Measurements from ENCODE around the gene EDIL3.

Gene EDIL3

GRCh38 chr5:84197538-84197937 lies 187.1 kb downstream of the EDIL3 start:
- Histone ChIP-seq H3K27me3 (ENCODE audit: low read depth, low read length) (no peaks in the 10 kb centered on the region), H3K36me3 (replicated peaks; ENCODE audit: low read depth, low read length) (no peaks in the 10 kb centered on the region), H3K4me2 (ENCODE audit: low read length) (no peak overlapping the region), H3K79me2 (ENCODE audit: low read length) (no peaks in the 10 kb centered on the region), H3K9ac (ENCODE audit: low read length) (no peak overlapping the region), H3K4me1 (ENCODE audit: low read length) (0 out of 2 replicates have a peak, but pooled peaks cover 4% of the 10 kb centered on the region), H3K9me3 (ENCODE audit: insufficient read depth, low read length) (no peaks in the 10 kb centered on the region), H4K20me1 (ENCODE audit: insufficient read depth, low read length) (no peaks in the 10 kb centered on the region), H3K27ac (ENCODE audit: low read length) (no peak overlapping the region), H2AFZ (ENCODE audit: low read depth, low read length) (no peak overlapping the region), H3K4me3 (ENCODE audit: low read length) (no peak overlapping the region)
- no peak for TF ChIP-seq CTCF (IDR thresholded peaks at IDR 0.05; ENCODE audit: low read depth, low read length)
- no peak for TF ChIP-seq EZH2phosphoT487 (IDR thresholded peaks at IDR 0.05; ENCODE audit: low read depth)

GRCh38 chr5:84191281-84191680 lies 193.4 kb downstream of the EDIL3 start:
- H3K27ac ChIP-seq (ENCODE audit: low read length), result no peak overlapping the region
- H3K36me3 ChIP-seq (replicated peaks; ENCODE audit: low read depth, low read length), result no peaks in the 10 kb centered on the region
- no peak for TF ChIP-seq CTCF (IDR thresholded peaks at IDR 0.05; ENCODE audit: low read depth, low read length)
- no peak for TF ChIP-seq EZH2phosphoT487 (IDR thresholded peaks at IDR 0.05; ENCODE audit: low read depth)
- no peaks in the 10 kb centered on the region for H3K79me2 ChIP-seq (ENCODE audit: low read length)
- no peak overlapping the region for H3K4me2 ChIP-seq (ENCODE audit: low read length)
- no peaks in the 10 kb centered on the region for H3K9me3 ChIP-seq (ENCODE audit: insufficient read depth, low read length)
- no peaks in the 10 kb centered on the region for H3K4me1 ChIP-seq (ENCODE audit: low read length)
- no peak overlapping the region for H2AFZ ChIP-seq (ENCODE audit: low read depth, low read length)
- H3K4me3 ChIP-seq (ENCODE audit: low read length), result no peak overlapping the region
- no peaks in the 10 kb centered on the region for H3K27me3 ChIP-seq (ENCODE audit: low read depth, low read length)
- no peak overlapping the region for H3K9ac ChIP-seq (ENCODE audit: low read length)
- no peaks in the 10 kb centered on the region for H4K20me1 ChIP-seq (ENCODE audit: insufficient read depth, low read length)

GRCh38 chr5:84184857-84185256 lies 199.8 kb downstream of the EDIL3 start:
- Histone ChIP-seq H4K20me1 (ENCODE audit: insufficient read depth, low read length) (no peaks in the 10 kb centered on the region), H3K27ac (ENCODE audit: low read length) (no peak overlapping the region), H3K4me1 (ENCODE audit: low read length) (no peaks in the 10 kb centered on the region), H3K27me3 (ENCODE audit: low read depth, low read length) (no peaks in the 10 kb centered on the region), H3K36me3 (replicated peaks; ENCODE audit: low read depth, low read length) (no peaks in the 10 kb centered on the region), H2AFZ (ENCODE audit: low read depth, low read length) (no peak overlapping the region), H3K4me3 (ENCODE audit: low read length) (no peak overlapping the region), H3K4me2 (ENCODE audit: low read length) (no peak overlapping the region), H3K9ac (ENCODE audit: low read length) (no peak overlapping the region), H3K79me2 (ENCODE audit: low read length) (no peaks in the 10 kb centered on the region), H3K9me3 (ENCODE audit: insufficient read depth, low read length) (no peaks in the 10 kb centered on the region)
- TF ChIP-seq EZH2phosphoT487 (IDR thresholded peaks at IDR 0.05; ENCODE audit: low read depth) (no peak), CTCF (IDR thresholded peaks at IDR 0.05; ENCODE audit: low read depth, low read length) (no peak)

GRCh38 chr5:84181093-84181492 lies 203.6 kb downstream of the EDIL3 start:
- no peaks in the 10 kb centered on the region for H3K36me3 ChIP-seq (replicated peaks; ENCODE audit: low read depth, low read length)
- no peak for TF ChIP-seq EZH2phosphoT487 (IDR thresholded peaks at IDR 0.05; ENCODE audit: low read depth)
- no peak for TF ChIP-seq CTCF (IDR thresholded peaks at IDR 0.05; ENCODE audit: low read depth, low read length)

More at GRCh38 chr5:84181093-84181492, 203.6 kb downstream of the EDIL3 start:
- H3K4me1 ChIP-seq (ENCODE audit: low read length), result no peaks in the 10 kb centered on the region
- H3K79me2 ChIP-seq (ENCODE audit: low read length), result no peaks in the 10 kb centered on the region
- H3K9ac ChIP-seq (ENCODE audit: low read length), result no peak overlapping the region
- H3K4me3 ChIP-seq (ENCODE audit: low read length), result no peak overlapping the region
- no peaks in the 10 kb centered on the region for H4K20me1 ChIP-seq (ENCODE audit: insufficient read depth, low read length)
- H3K27me3 ChIP-seq (ENCODE audit: low read depth, low read length), result no peaks in the 10 kb centered on the region
- no peak overlapping the region for H3K4me2 ChIP-seq (ENCODE audit: low read length)
- H2AFZ ChIP-seq (ENCODE audit: low read depth, low read length), result no peak overlapping the region
- H3K9me3 ChIP-seq (ENCODE audit: insufficient read depth, low read length), result no peaks in the 10 kb centered on the region
- no peak overlapping the region for H3K27ac ChIP-seq (ENCODE audit: low read length)
